Stimulated activated CD8-positive, alpha-beta memory T cell treated with anti-CD3 and anti-CD28 coated beads, Interleukin-15, amount 100 ng/mL, for 4 hours (primary cell): ENCODE results near the gene TULP3.

Experiments
- DNase-seq, 2 donors: peaks; one replicate each; pipeline ENCODE4 v3.0.0-alpha.2; 2020; ENCODE audit warnings: low read depth in 2 of 2

Gene TULP3

DNA sequence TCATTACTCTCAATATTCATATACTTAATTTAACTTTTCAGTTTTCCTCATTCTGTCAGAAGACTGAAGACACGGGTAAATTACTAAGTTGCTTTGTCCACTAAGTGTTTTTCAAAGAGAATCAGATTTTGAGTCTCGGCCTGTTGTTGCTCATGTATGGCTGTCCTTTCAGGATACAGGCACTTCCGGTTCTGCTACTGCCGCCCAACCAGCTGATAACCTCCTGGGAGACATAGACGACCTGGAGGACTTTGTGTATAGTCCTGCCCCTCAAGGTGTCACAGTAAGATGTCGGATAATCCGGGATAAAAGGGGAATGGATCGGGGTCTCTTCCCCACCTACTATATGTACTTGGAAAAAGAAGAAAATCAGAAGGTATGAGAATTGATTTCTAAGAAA, 40.2 kb downstream of the TULP3 start:
- no peak for DNase-seq

DNA sequence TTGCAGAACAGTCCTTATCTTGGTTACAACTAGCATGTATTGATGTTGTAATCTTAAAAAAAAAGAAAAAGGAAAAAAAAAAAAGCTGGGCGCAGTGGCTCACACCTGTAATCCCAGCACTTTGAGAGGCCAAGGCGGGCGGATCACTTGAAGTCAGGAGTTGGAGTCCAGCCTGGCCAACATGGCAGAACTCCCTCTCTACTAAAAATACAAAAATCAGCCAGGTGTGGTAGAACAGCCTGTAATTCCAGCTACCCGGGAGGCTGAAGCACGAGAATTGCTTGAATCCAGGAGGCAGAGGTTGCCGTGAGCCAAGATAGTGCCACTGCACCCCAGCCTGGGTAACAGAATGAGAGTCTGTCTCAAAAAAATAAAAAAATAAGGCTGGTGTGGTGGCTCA, 42.9 kb downstream of the TULP3 start:
- no peak for DNase-seq

DNA sequence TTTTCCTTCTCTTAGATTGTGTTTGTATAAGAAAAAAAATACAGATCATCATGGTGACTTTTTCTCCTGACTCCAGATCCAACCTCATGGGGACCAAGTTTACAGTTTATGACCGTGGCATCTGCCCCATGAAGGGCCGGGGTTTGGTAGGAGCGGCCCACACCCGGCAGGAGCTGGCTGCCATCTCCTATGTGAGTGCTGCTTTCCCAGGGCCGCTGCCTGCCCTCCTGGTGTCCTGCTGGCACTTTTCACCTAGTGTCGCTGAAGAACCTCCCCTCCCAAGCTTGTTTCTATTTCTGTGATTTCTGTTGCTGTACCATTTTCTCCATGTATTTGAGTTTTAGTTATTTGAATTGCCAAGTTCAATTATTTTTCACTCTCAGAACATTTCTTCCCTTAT, 43.7 kb downstream of the TULP3 start:
- DNase-seq: no peak

DNA sequence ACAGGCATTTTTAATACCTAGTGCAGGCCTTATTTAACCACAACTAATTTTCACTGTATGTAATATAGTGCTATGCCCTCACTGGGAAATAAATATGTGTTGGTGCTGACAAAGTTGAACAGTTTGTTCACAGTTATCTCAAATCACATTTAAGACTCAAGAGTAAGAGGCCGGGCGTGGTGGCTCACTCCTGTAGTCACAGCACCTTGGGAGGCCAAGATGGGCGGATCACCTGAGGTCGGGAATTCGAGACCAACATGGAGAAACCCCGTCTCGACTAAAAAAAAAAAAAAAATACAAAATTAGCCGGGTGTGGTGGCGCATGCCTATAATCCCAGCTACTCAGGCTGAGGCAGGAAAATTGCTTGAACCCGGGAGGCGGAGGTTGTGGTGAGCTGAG, 45.6 kb downstream of the TULP3 start:
- DNase-seq: no peak

DNA sequence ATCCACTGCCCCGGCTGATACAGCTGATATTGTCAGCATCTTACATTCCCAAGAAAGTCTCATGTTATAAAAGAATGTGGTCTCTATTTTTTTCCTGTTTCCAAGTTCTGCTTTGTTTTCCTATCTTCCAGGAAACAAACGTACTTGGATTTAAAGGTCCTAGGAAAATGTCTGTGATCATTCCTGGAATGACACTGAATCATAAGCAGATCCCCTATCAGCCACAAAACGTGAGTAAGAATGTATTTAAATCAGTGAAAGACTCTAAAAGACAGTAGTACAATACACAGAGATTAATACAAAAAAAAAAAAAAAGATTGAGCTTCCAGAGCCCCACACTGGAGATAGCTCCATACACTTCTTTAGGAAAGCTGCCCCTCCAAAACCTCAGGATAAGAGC, 46.8 kb downstream of the TULP3 start:
- no peak for DNase-seq

DNA sequence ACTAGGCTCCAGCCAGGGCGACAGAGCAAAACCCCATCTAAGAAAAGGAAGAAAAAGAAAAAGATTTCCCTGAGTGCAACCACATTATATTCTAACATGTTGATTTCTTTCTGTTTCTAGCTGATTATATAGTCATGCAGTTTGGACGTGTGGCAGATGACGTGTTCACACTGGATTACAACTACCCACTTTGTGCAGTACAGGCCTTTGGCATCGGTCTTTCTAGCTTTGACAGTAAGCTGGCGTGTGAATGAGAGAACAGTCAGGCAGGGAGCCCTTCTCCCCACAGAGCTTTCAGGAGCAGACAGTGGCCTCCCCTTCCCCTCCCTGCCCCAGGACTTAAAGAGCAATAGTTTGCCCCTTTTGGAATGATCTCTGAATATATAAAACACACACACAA, 48.5 kb downstream of the TULP3 start:
- no peak for DNase-seq

DNA sequence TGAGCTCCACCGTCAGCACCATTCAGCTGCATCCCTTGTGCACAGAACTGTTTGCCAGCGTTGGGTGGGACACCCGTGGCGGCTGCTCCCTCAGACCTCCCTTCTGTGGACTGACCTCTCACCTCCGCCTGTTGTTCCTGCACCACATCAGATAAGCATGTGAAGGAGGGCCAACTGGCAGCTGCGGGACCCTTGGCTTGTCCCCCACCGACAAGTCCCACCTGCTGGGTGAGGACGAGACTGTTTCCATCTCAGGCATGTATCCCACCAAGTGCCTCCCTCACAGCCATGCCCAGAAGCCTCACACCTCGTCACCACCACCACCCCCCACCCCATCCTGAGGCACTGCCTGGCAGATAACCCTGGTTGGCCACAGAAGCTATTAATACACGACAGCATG, 49.9 kb downstream of the TULP3 start:
- no peak for DNase-seq

DNA sequence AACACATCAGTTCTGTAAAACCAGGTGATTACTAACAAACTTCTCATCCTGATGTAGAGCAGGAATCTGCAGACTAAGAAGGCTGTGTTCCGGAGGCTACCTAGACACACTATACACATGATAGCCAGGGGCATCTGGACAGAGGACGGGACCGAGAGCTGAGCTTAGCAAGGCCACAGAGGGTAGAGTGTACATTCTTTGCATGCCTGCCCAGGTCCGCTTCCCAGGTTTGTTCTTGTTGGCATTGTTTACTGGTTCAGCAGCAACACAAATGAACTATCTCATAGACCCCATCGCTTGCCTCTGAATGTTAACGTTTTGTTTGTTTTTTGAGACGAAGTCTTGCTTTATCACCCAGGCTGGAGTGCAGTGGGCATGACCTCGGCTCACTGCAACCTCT, 50.8 kb downstream of the TULP3 start:
- DNase-seq: no peak

DNA sequence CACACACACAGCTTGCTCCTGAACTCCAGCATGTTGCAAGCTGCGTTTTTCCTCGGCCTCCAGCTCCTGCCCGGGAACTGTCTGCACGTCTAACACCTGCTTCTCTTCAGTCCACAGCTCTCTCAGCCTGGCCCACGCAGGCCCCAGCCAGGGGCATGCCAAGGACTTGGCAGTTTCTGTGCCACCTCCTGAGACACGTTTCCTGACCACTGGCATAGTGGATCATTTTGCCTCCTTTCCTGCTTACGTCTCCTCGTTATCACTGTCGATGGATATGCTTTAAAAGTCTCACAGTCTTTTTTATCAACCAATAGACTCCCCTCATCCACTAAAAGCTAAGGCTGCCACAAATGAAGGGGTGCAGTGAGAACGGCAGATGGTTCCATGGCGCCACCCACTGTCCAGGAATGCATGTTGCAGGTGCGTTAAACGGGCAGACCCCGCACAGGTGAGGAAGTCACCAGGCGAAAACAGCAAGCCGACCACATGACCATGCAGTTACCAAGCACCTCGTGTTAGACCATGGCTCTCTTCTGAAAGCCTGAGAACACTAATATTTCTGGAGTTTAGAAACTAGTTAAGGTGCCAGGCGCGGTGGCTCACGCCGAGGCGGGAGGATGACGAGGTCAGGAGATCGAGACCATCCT, 53.8 kb downstream of the TULP3 start:
- DNase-seq: peak in 1 of 2 donors; percentile 9

DNA sequence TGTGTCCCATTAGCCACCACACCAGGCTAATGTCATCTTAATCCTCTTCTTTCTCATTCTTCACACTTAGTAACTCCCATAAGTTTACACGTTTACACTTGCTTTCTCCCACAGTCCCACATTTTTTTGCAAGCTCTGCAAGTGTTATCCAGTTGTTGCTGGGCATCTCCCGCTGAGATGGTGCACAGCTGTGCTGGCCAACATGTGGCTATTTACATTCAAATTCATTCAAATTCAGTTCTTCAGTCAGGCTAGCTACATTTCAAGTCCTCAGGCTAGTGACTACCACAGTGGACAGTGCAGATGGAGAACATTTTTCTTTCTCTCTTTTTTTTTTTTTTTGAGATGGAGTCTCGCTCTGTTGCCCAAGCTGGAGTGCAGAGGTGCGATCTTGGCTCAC, 58.7 kb downstream of the TULP3 start:
- DNase-seq: no peak

DNA sequence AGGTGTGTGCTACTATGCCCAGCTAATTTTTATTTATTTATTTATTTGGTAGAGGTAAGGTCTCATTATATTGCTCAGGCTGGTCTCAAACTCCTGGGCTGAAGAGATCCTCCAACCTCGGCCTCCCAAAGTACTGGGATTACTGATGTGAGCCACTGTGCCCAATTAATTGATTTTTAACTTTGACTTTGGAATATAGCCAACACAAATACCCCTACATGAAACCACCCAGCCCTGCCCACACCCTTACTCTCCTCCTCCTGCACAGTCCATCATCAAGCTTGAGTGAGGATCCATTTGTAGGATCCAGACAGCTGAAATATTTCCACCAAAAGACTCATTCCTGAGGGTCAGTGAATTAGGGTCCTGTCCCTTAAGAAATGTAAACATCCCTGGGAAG, 65.2 kb downstream of the TULP3 start:
- no peak for DNase-seq

DNA sequence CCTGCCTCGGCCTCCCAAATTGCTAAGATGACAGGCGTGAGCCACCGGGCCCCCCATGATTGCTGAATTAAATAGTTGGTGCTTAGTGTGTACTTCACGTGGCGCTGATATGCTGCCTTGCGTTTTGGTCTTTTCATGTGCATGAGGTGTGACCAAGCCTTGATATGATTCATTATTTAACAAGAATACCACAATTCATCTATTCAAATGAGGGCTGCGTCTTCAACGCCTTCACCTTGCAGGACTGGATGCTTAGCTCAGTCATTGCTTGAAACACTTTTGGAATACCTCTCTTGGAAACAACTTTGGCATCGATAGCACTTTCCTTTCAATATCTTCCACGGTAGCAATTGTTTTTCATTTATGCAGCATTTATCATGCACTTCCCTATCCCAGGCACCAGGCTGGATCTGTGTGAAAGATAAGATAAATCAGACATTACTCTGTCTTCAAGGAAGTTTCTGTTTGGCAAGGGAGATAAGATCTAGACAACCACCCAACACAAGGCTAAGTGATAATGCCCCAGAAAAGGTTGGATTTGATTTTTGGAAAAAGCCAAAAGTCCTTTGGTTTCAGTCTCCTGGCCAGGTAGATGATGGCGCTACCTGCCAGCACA, 67.2 kb downstream of the TULP3 start:
- no peak for DNase-seq

DNA sequence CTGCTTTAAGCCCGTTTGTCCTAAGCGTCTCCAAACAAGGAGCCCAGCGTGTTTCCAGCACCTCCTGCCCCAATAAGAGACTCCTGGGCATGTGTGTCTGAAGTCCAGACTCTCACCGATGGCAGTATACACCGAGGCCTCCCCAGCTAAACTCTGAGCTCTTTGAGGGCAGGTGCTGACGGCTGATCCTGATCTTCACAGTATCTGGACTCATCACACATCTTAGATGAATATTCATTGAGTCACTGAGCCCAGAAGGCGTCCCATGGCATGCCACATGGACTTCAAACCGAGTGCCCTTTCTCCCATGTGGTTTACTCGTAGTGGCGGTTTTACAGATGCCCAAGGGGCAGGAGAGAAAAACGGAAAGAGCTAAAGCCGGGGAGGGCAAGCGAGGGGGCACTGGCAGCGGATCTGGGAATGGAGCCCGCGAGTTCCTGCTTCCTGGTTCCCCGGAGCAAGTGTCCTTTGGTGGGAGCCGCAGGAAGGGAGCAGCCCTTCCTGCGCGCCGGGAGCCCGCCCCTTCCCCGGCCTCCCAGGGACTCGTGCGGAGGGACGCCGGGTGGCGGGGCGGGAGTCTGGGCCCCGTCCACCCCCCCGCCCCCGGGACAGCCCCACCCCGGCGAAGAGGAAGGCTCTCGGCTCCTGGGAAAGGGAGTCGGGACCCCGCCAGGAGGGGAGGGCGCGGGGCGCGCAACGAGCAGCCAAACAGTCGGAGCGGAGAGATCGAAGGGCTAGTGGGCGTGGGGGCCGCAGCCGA, 67.9 kb downstream of the TULP3 start:
- no peak for DNase-seq

DNA sequence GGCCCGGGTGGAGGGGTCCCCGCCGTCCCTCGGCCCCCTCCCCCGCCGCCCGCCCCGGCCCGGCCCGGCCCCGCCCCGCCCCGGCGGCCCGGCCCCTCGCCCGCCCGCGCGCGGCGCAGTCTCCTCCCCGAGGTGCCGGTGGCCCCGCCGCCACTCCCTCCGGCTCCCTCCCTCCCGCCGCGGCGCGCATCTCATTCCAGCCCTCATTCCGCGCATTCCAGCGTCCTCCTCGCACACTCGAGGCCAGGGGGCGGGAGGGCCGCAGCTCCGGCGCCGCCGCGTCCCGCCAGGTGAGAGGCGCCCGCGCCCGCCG, 68.5 kb downstream of the TULP3 start, which contains the start of gene TEAD4:
Gene TEAD4 (plus strand): TSS at position 206 of the 313 bp plus-strand sequence.
- no peak for DNase-seq

DNA sequence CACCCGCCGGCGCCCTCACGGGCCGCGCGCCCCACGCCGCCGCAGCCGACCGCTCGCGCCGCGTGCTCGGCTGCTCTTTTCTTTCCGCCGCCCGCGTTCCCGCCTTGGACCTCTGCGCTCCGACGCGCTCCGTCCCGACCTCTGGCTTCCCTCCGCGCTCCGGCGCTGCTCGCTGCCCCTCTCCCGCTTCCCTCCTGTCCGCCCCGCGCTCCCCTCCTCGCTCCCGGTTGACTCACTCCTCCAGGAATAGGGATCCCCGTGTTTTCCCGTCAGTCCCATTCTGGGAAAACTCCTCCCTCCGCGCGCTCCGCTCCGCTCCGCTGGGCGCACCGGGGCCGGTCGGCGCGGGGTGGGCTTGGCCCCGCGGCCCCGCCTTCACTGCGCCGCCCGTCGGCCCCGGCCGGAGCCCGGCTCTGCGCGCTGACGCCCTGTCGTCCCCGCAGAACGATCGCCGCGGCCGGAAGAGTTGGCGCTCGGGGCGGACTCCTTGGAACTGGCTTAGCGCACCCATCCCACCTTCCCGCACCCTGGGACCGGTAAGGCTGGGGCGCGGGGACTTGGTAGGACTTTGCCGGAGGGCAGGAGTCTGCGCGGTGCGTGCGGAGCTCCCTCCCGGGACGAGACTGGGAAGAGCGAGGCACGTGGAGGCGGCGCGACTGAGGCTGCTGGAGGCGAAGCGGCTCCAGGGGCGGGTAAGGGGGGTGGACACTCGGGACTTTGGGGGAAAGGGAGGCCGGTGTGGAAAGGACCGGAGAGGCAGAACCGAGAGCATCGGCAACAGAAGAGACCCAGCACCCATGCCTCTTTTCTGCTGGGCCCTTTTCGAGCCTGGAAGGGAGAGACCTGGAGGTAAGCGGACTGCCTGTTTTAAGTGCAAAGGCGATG, 69.1 kb downstream of the TULP3 start:
- no peak for DNase-seq

DNA sequence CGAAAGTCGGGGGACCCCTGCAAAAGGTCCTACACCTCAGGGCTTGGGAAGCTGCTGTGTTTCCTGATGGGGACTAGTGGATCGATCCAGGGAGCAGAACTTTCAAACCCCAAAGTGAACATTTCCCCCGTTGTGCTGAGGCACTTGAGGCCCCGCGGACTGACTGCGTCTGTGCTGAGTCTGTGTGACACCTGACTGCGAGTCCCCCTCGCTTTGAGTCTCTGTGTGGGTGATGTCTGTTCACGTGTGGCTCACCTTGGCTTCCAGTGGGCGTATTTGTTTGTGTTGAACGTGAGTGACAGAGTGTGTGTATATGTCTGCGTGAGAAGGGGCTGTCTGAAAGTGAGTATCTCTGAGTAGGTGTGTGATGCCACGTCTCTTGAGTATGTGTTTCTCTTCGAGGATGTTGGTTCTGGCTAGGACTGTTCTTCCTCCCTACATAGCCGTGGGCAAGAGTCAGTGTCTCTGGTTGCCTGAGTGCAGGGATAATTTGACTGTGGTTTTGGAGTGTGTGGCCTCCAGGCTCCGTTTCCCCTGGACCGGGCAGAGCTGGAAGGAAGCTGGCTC, 69.8 kb downstream of the TULP3 start:
- no peak for DNase-seq

DNA sequence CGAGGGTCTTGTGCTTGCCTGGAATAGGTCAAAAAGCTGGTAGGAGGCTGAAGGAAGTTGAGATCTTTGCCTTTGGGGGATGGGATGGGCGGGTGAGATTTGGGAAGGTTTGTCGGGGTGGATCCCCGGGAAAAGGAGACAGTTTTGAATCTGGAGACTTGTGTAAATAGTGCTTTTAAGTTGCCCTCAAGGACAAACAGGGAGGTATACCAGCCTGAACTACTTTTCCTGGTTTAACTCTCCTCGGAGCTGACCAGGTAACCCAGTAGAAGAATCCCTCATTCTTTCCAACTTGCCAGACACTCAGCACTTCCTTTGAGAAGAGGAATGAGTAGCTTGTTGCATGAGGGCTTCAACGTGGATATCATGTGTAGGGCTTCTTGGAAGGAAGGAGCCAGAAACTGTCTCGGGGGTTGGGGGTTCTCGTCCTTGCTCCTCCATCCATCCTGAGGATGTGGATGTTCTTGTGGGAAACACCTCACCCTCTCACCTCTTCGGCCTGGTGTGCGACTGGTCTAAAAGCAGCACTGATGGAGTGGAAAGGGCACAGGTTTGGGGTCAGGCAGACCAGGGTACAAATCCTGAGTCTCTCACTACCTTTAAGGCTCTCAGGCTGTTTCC, 70.4 kb downstream of the TULP3 start:
- DNase-seq: no peak

DNA sequence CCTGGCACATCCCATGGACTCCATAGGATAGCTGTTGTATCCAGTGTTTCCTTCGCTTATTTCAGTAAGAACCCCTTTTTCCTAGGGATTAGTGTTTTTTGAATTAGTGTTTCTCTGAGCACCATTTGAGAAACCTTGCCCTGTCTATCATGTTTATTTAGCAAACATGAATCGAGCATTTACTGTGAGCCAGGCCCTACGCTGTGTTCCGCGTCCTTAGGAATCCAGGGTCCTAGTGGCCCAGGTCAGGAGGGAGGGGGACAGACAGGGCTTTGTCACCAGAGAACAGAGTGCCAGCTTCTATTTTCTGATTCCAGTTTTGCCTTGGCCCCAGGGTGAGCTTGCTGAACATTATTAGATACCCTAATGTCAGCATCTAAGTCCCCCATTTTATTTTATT, 71.0 kb downstream of the TULP3 start:
- no peak for DNase-seq

DNA sequence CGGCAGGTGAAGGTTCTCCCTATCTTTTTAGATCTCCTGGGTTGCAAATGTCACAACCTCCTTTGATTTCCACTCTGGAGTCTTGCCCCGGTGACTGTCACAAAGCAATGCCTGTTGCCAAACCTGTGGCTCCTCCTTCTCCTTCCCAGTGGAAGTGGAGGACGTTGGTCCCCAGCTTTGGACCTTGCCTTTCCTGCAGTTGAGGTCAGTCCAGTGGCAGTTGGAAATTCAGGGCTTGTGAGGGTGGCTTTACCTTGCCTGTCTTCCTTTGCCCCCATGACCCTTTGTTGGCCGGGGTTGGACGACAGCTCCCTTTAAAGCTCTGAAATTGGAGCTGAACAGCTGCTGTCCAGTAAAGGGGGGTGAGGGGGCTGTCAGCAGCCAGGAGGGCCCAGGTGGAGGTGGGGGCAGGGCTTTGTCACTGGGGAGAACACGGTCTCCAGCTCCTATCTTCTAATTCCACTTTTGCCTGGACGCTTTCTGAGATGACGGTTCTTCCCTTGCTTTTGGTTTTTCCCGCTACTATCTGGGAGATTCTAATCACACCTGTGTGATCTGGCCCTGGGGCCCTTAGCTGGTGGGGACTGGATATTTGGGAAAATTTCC, 72.6 kb downstream of the TULP3 start:
- no peak for DNase-seq

DNA sequence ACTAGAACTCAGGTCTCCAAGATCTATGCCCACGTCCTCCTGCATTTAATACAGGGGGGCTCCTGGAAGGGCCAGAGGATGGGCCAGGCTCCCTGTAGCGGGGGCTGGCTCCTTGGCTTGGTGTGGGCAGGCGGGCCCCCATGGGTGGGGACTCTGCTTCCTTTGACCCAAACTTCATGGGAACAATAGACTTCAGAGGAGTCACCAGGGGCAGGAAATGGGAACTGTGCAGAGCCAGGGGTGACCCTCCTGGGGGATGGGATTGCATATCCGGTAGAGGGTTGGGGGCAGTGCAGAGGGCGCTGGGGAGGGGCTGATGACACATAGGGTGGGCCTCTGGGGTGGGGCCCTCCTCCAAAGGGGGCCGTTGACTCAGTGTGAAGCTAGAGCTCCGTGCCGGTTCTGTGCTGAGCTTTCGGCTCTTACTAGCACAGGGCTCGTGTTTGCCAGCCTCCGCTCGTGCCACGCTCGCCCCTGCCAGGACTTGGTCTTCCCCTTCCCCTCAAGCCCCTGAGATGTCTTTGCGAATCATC, 73.1 kb downstream of the TULP3 start:
- DNase-seq: no peak

DNA sequence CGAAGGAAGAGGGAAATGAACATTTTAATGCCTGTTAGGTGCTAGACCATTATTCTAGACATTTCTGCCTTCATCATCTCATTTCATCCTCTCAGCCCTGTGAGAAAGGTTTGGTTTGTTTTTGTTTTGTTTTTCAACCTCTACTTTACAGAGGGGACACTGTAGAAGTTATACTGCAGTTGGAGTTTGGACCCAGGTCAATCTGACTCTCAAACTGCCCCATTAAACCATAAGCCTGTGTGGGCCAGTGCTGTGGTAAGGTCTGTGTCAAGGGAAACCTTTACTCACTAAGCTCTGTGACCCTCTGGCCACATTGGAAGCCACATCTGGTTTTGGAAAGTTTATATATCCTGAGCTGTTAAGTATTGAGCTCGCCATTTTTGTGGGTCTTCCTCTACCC, 77.0 kb downstream of the TULP3 start:
- DNase-seq: no peak
